Endodermal cell (in vitro differentiated cells): ENCODE data around the gene VAV2. TPM values are rescaled to one million over a fixed set of nuclear protein-coding genes. Genes with fewer than 3 reads are reported as not detected.
A peak's percentile ranks its signal among the peaks of the same experiment; 100 is the strongest.

ENCODE experiments used
- DNase-seq: peaks from one replicate; pipeline ENCODE4 v3.0.0-alpha.2; 2017
- H3K27ac ChIP-seq: 2 replicates; pipeline ENCODE4 v1.5.1; 2013; ENCODE audit warnings: mild to moderate bottlenecking, low read depth, low read length, moderate library complexity
- H3K27me3 ChIP-seq: 2 replicates; pipeline ENCODE4 v1.6.1; 2013; ENCODE audit warnings: mild to moderate bottlenecking, low read length, moderate library complexity; ENCODE audit not compliant: insufficient read depth, control insufficient read depth, poor library complexity, severe bottlenecking
- H3K36me3 ChIP-seq: 2 replicates; pipeline ENCODE4 v1.7.0; 2013; ENCODE audit warnings: mild to moderate bottlenecking, low read length, moderate library complexity; ENCODE audit not compliant: control insufficient read depth, insufficient read depth
- H3K4me1 ChIP-seq: one replicate; pipeline ENCODE4 v1.7.0; 2013; ENCODE audit warnings: low read length; ENCODE audit not compliant: control insufficient read depth, insufficient read depth
- H3K4me3 ChIP-seq: 2 replicates; pipeline ENCODE4 v1.5.1; 2013; ENCODE audit warnings: mild to moderate bottlenecking, low read length, moderate library complexity
- H3K9ac ChIP-seq: 2 replicates; pipeline ENCODE4 v1.6.1; 2013; ENCODE audit warnings: mild to moderate bottlenecking, low read length, moderate library complexity; ENCODE audit not compliant: poor library complexity, severe bottlenecking; ENCODE audit errors: extremely low read depth
- H3K9me3 ChIP-seq: 2 replicates; pipeline ENCODE4 v1.6.1; 2013; ENCODE audit warnings: mild to moderate bottlenecking, low read length, moderate library complexity; ENCODE audit not compliant: control insufficient read depth
- H3K27ac Mint-ChIP-seq: 2 replicates; pipeline ENCODE4 v1.8.0; 2020; ENCODE audit warnings: mixed read lengths
- H3K27me3 Mint-ChIP-seq: 2 replicates; pipeline ENCODE4 v1.8.0; 2021; ENCODE audit warnings: mild to moderate bottlenecking, mixed read lengths; ENCODE audit not compliant: insufficient read depth
- H3K36me3 Mint-ChIP-seq: 2 replicates; pipeline ENCODE4 v1.8.0; 2020; ENCODE audit warnings: low read depth, mixed read lengths
- H3K4me1 Mint-ChIP-seq: 2 replicates; pipeline ENCODE4 v1.8.0; 2020; ENCODE audit warnings: mixed read lengths
- H3K4me3 Mint-ChIP-seq: 2 replicates; pipeline ENCODE4 v1.8.0; 2020; ENCODE audit warnings: mild to moderate bottlenecking, moderate library complexity, mixed read lengths
- H3K9me3 Mint-ChIP-seq: 2 replicates; pipeline ENCODE4 v1.8.0; 2020; ENCODE audit warnings: mild to moderate bottlenecking, mixed read lengths
- WGBS, 2 experiments: methylation state at CpG; one replicate each; pipeline versions ENCODE4 v1.1.5 to v1.1.7; 2013; ENCODE audit warnings: missing lambda C conversion rate in 2 of 2, mixed read lengths in 1 of 2; ENCODE audit not compliant: insufficient coverage in 1 of 2, insufficient read length in 1 of 2; 5-methylcytosine and 5-hydroxymethylcytosine counted together
- total RNA-seq, 2 donors: library from RNA; stranded (reverse); fragmentation: NEBNext Ultra II Directional in 1 of 2; extraction: Animal tissue kit (Norgen Biotek cat#: 25700) in 1 of 2; gene quantifications; 2 replicates in 1 of 2; 3 replicates in 1 of 2; pipeline ENCODE4 v1.2.1, GENCODE V29; 2021
- TF ChIP-seq, protein P1 (sequence below): fragments of 200-600 bp; sonication (generic); conservative IDR thresholded peaks from 2 replicates; pipeline ENCODE4 v1.5.0; 2021; ENCODE audit warnings: antibody characterized with exemption, mild to moderate bottlenecking

VAV2 gene
- total RNA-seq, 2 donors from 2014 or later: 29.8 to 35.9 TPM

DNA sequence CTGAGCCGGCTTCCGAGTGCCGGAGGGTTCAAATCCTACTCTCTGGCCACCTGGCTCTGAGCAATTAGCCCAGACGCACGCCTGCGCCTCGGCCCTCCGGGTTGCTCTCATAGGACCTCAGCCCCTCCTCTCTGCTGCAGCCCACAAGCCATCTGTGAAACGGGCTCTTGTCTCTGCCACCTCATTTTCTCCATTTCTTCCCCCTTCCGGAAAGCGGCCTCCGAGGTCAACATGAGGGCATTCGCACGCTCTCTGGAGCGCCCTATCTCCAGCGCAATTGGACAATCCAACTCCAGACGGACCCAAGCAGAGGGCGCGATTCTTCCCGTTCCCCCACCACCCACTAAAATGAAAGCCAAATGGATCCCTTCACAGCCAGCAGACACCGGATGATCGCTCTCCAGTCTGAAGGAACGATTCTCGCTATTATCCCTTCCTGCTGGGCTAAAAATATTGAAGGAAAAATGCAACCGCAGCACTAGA is 41.5 kb downstream of the VAV2 start:
- H3K4me3 Mint-ChIP-seq: no peak overlapping the region

DNA sequence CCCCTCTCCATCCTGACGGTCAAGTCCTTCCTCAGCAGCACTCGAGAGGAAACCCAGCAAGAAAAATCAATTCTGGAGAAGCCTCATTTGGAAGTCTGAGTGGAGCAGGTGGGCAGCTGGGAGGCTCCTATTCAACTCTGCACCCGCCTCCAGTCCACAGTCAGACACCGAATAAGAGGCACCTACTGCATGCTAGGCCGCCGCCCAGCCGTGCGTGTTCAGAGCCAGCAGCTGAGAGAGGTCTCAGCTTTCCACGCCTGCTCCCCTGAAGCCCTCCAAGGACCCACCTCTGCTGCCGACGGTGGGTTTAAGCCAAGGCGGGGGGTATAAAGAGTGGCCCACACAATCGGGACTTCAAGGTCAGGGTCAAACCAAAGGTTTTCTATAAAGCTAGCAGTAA is 41.9 kb downstream of the VAV2 start:
- Histone ChIP-seq H3K4me1 (no peaks in the 10 kb centered on the region), H3K27ac (peak overlapping the region; percentile 63), H3K36me3 (no peaks in the 10 kb centered on the region), H3K27me3 (no peaks in the 10 kb centered on the region), H3K9me3 (no peaks in the 10 kb centered on the region), H3K9ac (no peak overlapping the region), H3K4me3 (no peak overlapping the region)
- no peak for DNase-seq
- 85 to 99% methylated on average over 8 to 13 of the region's 13 CpGs for WGBS, 2 experiments
- Mint-ChIP-seq H3K4me3 (no peak overlapping the region), H3K9me3 (peaks cover 1% of the 10 kb centered on the region), H3K4me1 (no peaks in the 10 kb centered on the region), H3K36me3 (peaks cover 2% of the 10 kb centered on the region), H3K27ac (no peak overlapping the region), H3K27me3 (no peaks in the 10 kb centered on the region)
- TF ChIP-seq, protein P1, sequence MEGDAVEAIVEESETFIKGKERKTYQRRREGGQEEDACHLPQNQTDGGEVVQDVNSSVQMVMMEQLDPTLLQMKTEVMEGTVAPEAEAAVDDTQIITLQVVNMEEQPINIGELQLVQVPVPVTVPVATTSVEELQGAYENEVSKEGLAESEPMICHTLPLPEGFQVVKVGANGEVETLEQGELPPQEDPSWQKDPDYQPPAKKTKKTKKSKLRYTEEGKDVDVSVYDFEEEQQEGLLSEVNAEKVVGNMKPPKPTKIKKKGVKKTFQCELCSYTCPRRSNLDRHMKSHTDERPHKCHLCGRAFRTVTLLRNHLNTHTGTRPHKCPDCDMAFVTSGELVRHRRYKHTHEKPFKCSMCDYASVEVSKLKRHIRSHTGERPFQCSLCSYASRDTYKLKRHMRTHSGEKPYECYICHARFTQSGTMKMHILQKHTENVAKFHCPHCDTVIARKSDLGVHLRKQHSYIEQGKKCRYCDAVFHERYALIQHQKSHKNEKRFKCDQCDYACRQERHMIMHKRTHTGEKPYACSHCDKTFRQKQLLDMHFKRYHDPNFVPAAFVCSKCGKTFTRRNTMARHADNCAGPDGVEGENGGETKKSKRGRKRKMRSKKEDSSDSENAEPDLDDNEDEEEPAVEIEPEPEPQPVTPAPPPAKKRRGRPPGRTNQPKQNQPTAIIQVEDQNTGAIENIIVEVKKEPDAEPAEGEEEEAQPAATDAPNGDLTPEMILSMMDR: no peak

More for the DNA sequence above, 41.5 kb downstream of the VAV2 start:
- H3K36me3 ChIP-seq: no peaks in the 10 kb centered on the region
- WGBS, 2 experiments: 95% methylated on average over 9 to 25 of the region's 25 CpGs
- DNase-seq: no peak
- H3K9me3 ChIP-seq: no peaks in the 10 kb centered on the region
- H3K4me1 ChIP-seq: no peaks in the 10 kb centered on the region
- TF ChIP-seq, protein P1: no peak
- Mint-ChIP-seq H3K9me3 (peaks cover 1% of the 10 kb centered on the region), H3K36me3 (peaks cover 2% of the 10 kb centered on the region), H3K27ac (no peak overlapping the region), H3K27me3 (no peaks in the 10 kb centered on the region), H3K4me1 (no peaks in the 10 kb centered on the region)
- no peak overlapping the region for H3K9ac ChIP-seq
- no peak overlapping the region for H3K4me3 ChIP-seq
- H3K27ac ChIP-seq: peak overlapping the region; percentile 63
- no peaks in the 10 kb centered on the region for H3K27me3 ChIP-seq

DNA sequence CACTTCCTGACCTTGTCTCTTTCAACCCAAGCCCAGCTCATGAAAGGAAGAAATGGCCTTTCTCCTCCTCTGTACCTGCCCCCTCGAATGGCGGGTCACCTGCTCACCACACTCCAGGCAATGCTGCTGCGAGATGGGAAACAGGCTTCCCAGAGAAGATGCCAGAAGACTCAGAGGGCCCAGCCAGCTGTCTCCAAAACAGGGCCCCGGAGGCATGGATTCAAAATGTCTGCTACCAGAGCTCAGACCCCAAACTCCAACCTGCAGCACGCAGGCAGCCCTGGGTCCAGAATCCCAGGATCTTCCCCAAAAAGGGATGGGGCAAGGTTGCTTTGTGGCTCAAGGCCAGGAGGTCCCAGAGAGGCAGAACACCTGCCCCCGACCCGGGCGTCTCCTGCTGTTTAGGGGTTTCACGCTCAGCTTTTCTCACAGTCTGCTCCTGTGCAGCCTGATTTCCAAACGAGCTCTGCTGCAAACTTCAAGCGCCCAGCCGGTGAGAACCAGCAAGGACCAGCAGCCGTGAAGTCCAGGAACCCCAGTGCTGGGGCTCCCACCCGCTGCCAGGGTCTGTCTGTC is 42.5 kb downstream of the VAV2 start:
- H3K9me3 ChIP-seq: no peaks in the 10 kb centered on the region
- TF ChIP-seq, protein P1: no peak
- H3K4me1 ChIP-seq: no peaks in the 10 kb centered on the region

More for the DNA sequence above, 42.5 kb downstream of the VAV2 start:
- H3K4me3 ChIP-seq: no peak overlapping the region
- WGBS, 2 experiments: 93 to 96% methylated on average over 13 to 14 of the region's 14 CpGs
- Mint-ChIP-seq H3K36me3 (peaks cover 2% of the 10 kb centered on the region), H3K27ac (no peak overlapping the region), H3K4me1 (no peaks in the 10 kb centered on the region), H3K4me3 (no peak overlapping the region), H3K27me3 (no peaks in the 10 kb centered on the region), H3K9me3 (peaks cover 1% of the 10 kb centered on the region)
- no peak for DNase-seq
- no peaks in the 10 kb centered on the region for H3K27me3 ChIP-seq
- no peaks in the 10 kb centered on the region for H3K36me3 ChIP-seq
- no peak overlapping the region for H3K9ac ChIP-seq
- peak overlapping the region; percentile 63 for H3K27ac ChIP-seq
